Islet of Langerhans (tissue), 1 donor: ENCODE measurements around the gene ATP1B1.

Experiments
- FAIRE-seq: peaks from one replicate; lab custom pipeline; 2011; peaks lifted over from hg19 to GRCh38; lab: Jason Lieb, UNC

The ATP1B1 gene

GRCh38 chr1:169106095-169106920 is at the start of gene ATP1B1:
TSS of gene ATP1B1 (plus strand) at chr1:169106690. CDS start at chr1:169106830, 140 bp downstream.
- FAIRE-seq = no peak

- FAIRE-seq = no peak
These were observed 47.1 kb upstream of the ATP1B1 start for GRCh38 chr1:169059421-169059820.

- FAIRE-seq = no peak
These were observed 46.3 kb upstream of the ATP1B1 start for GRCh38 chr1:169060043-169060722.

GRCh38 chr1:169060919-169061639 is 45.4 kb upstream of the ATP1B1 start:
- no peak for FAIRE-seq

GRCh38 chr1:169062152-169062551 is 44.3 kb upstream of the ATP1B1 start:
- FAIRE-seq = no peak

GRCh38 chr1:169064103-169064502 is 42.4 kb upstream of the ATP1B1 start:
- FAIRE-seq = no peak

- no peak for FAIRE-seq
These were observed 35.9 kb upstream of the ATP1B1 start for GRCh38 chr1:169070547-169070946.

GRCh38 chr1:169070958-169071357 is 35.5 kb upstream of the ATP1B1 start:
- FAIRE-seq = no peak

GRCh38 chr1:169072945-169073725 is 33.4 kb upstream of the ATP1B1 start:
- no peak for FAIRE-seq

GRCh38 chr1:169078163-169078883 is 28.2 kb upstream of the ATP1B1 start:
- peak; percentile 85 for FAIRE-seq

- FAIRE-seq = no peak
These were observed 24.9 kb upstream of the ATP1B1 start for GRCh38 chr1:169081503-169082123.

GRCh38 chr1:169085911-169086310 is 20.6 kb upstream of the ATP1B1 start:
- FAIRE-seq = no peak

GRCh38 chr1:169086603-169087455 is 19.7 kb upstream of the ATP1B1 start:
- peak; percentile 53 for FAIRE-seq

GRCh38 chr1:169087876-169088275 is 18.6 kb upstream of the ATP1B1 start:
- no peak for FAIRE-seq

GRCh38 chr1:169089776-169090175 is 16.7 kb upstream of the ATP1B1 start:
- no peak for FAIRE-seq

- FAIRE-seq = no peak
These were observed 16.1 kb upstream of the ATP1B1 start for GRCh38 chr1:169090308-169090899.

- FAIRE-seq = no peak
These were observed 15.6 kb upstream of the ATP1B1 start for GRCh38 chr1:169090900-169091311.

- no peak for FAIRE-seq
These were observed 15.0 kb upstream of the ATP1B1 start for GRCh38 chr1:169091480-169091941.

GRCh38 chr1:169092399-169092798 is 14.1 kb upstream of the ATP1B1 start:
- no peak for FAIRE-seq
